C4-2B (cell line): ENCODE results near the gene NKIRAS2.

Source experiments
- ZFX ChIP-seq: fragments of 450-650 bp; IDR thresholded peaks from 2 replicates; pipeline ENCODE4 v1.6.1; 2017
- TF ChIP-seq, protein P1 (sequence below): fragments of 450-650 bp; conservative IDR thresholded peaks from 2 replicates; pipeline ENCODE4 v1.5.1; 2017; ENCODE audit warnings: mild to moderate bottlenecking

DNA sequence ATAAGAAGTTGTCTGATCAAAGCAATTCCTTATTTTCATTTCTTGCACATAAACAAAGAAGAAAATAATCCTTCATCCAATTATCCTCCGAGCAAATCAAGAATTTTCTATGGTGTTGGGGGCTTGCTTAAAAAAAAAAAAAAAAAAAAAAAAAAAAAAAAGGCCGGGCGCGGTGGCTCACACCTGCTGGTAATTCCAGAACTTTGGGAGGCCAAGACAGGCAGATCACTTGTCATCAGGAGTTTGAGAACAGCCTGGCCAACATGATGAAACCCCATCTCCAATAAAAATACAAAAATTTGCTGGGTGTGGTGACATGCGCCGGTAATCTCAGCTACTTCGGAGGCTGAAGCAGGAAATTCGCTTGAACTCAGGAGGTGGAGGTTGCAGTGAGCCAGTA lies 34.0 kb upstream of the NKIRAS2 start:
- no peak for TF ChIP-seq ZFX
- TF ChIP-seq, protein P1, sequence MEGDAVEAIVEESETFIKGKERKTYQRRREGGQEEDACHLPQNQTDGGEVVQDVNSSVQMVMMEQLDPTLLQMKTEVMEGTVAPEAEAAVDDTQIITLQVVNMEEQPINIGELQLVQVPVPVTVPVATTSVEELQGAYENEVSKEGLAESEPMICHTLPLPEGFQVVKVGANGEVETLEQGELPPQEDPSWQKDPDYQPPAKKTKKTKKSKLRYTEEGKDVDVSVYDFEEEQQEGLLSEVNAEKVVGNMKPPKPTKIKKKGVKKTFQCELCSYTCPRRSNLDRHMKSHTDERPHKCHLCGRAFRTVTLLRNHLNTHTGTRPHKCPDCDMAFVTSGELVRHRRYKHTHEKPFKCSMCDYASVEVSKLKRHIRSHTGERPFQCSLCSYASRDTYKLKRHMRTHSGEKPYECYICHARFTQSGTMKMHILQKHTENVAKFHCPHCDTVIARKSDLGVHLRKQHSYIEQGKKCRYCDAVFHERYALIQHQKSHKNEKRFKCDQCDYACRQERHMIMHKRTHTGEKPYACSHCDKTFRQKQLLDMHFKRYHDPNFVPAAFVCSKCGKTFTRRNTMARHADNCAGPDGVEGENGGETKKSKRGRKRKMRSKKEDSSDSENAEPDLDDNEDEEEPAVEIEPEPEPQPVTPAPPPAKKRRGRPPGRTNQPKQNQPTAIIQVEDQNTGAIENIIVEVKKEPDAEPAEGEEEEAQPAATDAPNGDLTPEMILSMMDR, result no peak
